Endothelial cell (in vitro differentiated cells): ENCODE results near the gene CPED1. TPM values are rescaled to one million over a fixed set of nuclear protein-coding genes. Genes with fewer than 3 reads are reported as not detected.

Experiments used
- DNase-seq: peaks from one replicate; pipeline ENCODE4 v3.0.0; 2021; ENCODE audit warnings: low spot score
- H3K27ac Mint-ChIP-seq: one replicate; pipeline ENCODE4 v1.8.0; 2021; ENCODE audit warnings: mixed read lengths, inconsistent platforms; ENCODE audit not compliant: unreplicated experiment
- H3K27me3 Mint-ChIP-seq: one replicate; pipeline ENCODE4 v1.8.0; 2021; ENCODE audit warnings: mild to moderate bottlenecking, moderate library complexity, mixed read lengths, inconsistent platforms; ENCODE audit not compliant: unreplicated experiment
- H3K36me3 Mint-ChIP-seq: one replicate; pipeline ENCODE4 v1.8.0; 2021; ENCODE audit warnings: mild to moderate bottlenecking, low read depth, mixed read lengths, inconsistent platforms; ENCODE audit not compliant: unreplicated experiment
- H3K4me1 Mint-ChIP-seq: one replicate; pipeline ENCODE4 v1.8.0; 2021; ENCODE audit warnings: mild to moderate bottlenecking, mixed read lengths, inconsistent platforms; ENCODE audit not compliant: unreplicated experiment
- H3K4me3 Mint-ChIP-seq: one replicate; pipeline ENCODE4 v1.8.0; 2021; ENCODE audit warnings: mild to moderate bottlenecking, mixed read lengths, inconsistent platforms; ENCODE audit not compliant: unreplicated experiment
- H3K9me3 Mint-ChIP-seq: one replicate; pipeline ENCODE4 v1.8.0; 2021; ENCODE audit warnings: mixed read lengths, inconsistent platforms; ENCODE audit not compliant: unreplicated experiment
- CTCF ChIP-seq: fragments of 200-600 bp; sonication (generic); IDR thresholded peaks from one replicate; pipeline ENCODE4 v1.5.0; 2021; ENCODE audit warnings: antibody characterized with exemption; ENCODE audit not compliant: unreplicated experiment
- total RNA-seq: library from RNA; stranded (reverse); fragmentation: NEBNext Ultra II Directional; extraction: Animal tissue kit (Norgen Biotek cat#: 25700); gene quantifications from one replicate; pipeline ENCODE4 v1.2.1, GENCODE V29; 2021; ENCODE audit not compliant: unreplicated experiment

Gene CPED1
- total RNA-seq, 1 donor from 2014 or later = 1.8 TPM

DNA sequence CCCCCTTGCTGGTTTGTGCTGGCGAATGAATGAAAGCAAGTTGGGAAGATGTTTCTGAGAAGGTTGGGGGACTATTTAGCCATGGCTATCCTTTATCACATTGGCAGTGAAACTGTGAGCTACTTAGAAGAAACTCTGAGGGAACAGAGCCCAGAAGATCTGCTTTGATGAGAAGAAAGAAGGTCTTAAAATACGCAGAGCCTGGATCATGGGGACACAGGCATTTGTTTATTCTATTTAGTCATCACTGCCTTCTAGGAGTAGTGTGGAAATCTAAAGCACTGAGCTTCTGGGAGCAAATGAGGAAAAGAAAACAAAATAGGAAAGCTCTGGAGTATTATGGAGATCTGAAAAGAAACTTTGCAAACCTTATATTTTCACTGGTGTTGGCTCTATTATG lies 28.5 kb downstream of the CPED1 start:
- no peak overlapping the region for H3K27ac Mint-ChIP-seq
- no peak for TF ChIP-seq CTCF
- H3K4me1 Mint-ChIP-seq = no peaks in the 10 kb centered on the region

GRCh38 chr7:121017586-121017985 lies 29.1 kb downstream of the CPED1 start:
- H3K4me3 Mint-ChIP-seq = no peak overlapping the region
- no peak overlapping the region for H3K27ac Mint-ChIP-seq
- no peaks in the 10 kb centered on the region for H3K9me3 Mint-ChIP-seq
- H3K27me3 Mint-ChIP-seq = no peaks in the 10 kb centered on the region
- DNase-seq = no peak
- TF ChIP-seq CTCF = no peak
- no peaks in the 10 kb centered on the region for H3K36me3 Mint-ChIP-seq
- no peaks in the 10 kb centered on the region for H3K4me1 Mint-ChIP-seq

More for the DNA sequence above, 28.5 kb downstream of the CPED1 start:
- Mint-ChIP-seq H3K4me3 (no peak overlapping the region), H3K36me3 (no peaks in the 10 kb centered on the region), H3K9me3 (no peaks in the 10 kb centered on the region), H3K27me3 (no peaks in the 10 kb centered on the region)
- DNase-seq = no peak

GRCh38 chr7:121019018-121019417 lies 30.5 kb downstream of the CPED1 start:
- H3K36me3 Mint-ChIP-seq = no peaks in the 10 kb centered on the region
- no peak overlapping the region for H3K4me3 Mint-ChIP-seq
- TF ChIP-seq CTCF = no peak
- H3K4me1 Mint-ChIP-seq = no peaks in the 10 kb centered on the region
- no peak overlapping the region for H3K27ac Mint-ChIP-seq
- DNase-seq = no peak
- H3K27me3 Mint-ChIP-seq = no peaks in the 10 kb centered on the region
- no peaks in the 10 kb centered on the region for H3K9me3 Mint-ChIP-seq

DNA sequence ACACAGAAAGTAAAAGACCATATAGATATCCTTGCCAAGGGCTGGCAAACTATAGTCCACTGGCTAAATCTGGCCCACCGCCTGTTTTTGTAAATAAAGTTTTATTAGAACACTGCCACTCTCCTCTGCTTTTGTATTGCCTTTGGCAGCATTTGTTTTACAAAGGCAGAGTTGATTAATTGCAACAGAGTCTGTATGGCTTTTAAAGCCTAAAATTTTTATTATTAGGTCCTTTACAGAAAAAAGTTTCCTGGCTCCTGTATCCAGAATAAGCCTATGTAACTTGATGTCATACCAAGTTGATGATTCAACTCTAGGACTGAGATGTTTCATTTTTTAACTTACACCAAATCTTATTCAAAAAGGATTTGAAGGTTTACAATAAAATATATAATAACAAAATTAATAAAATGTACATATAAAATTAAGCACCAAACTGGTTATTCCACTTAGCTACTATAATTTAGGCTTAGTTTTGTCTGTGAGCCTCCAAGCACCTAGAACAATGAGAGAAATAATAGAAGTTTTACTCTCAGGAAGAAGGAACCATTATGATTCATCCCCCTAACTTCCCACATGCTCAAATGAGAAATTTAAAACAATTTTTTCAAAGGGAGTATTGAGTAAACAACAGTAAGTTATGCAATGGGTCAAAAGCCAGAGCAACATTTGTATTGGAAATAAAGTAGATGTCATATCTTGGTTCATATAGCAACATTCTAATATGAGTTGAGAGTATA lies 31.9 kb downstream of the CPED1 start:
- H3K4me1 Mint-ChIP-seq = peaks cover 2% of the 10 kb centered on the region
- no peaks in the 10 kb centered on the region for H3K36me3 Mint-ChIP-seq
- H3K27ac Mint-ChIP-seq = no peak overlapping the region
- DNase-seq = no peak
- no peaks in the 10 kb centered on the region for H3K27me3 Mint-ChIP-seq
- no peak overlapping the region for H3K4me3 Mint-ChIP-seq
- TF ChIP-seq CTCF = no peak
- no peaks in the 10 kb centered on the region for H3K9me3 Mint-ChIP-seq
